Astrocyte (in vitro differentiated cells and primary cell): ENCODE results near the gene SLC38A4. TPM values are rescaled to one million over a fixed set of nuclear protein-coding genes. Genes with fewer than 3 reads are reported as not detected.

Experiments
- DNase-seq: peaks from one replicate; pipeline ENCODE4 v3.0.0-alpha.2; 2010; ENCODE audit warnings: low read depth
- FAIRE-seq: peaks from 2 replicates; lab custom pipeline; 2011; peaks lifted over from hg19 to GRCh38; lab: Jason Lieb, UNC
- H2AFZ ChIP-seq: 2 replicates; pipeline ENCODE4 v1.6.0; 2012; ENCODE audit warnings: low read depth, low read length, inconsistent platforms
- H3K27ac ChIP-seq: 2 replicates; pipeline ENCODE4 v1.5.1; 2011; ENCODE audit warnings: low read depth, low read length, inconsistent platforms
- H3K27me3 ChIP-seq: 2 replicates; pipeline ENCODE4 v1.6.0; 2011; ENCODE audit warnings: low read length, inconsistent platforms; ENCODE audit not compliant: insufficient read depth
- H3K36me3 ChIP-seq: 2 replicates; pipeline ENCODE4 v1.5.1; 2011; ENCODE audit warnings: low read length, inconsistent platforms; ENCODE audit not compliant: insufficient read depth
- H3K4me1 ChIP-seq: 2 replicates; pipeline ENCODE4 v1.5.1; 2011; ENCODE audit warnings: low read length, inconsistent platforms; ENCODE audit not compliant: insufficient read depth
- H3K4me2 ChIP-seq: 2 replicates; pipeline ENCODE4 v1.6.0; 2012; ENCODE audit warnings: low read length, inconsistent platforms
- H3K4me3 ChIP-seq: 2 replicates; pipeline ENCODE4 v1.5.1; 2011; ENCODE audit warnings: low read depth, mild to moderate bottlenecking, low read length, inconsistent platforms; ENCODE audit not compliant: insufficient read depth
- H3K79me2 ChIP-seq: 2 replicates; pipeline ENCODE4 v1.6.0; 2012; ENCODE audit warnings: mild to moderate bottlenecking, low read length, inconsistent platforms; ENCODE audit not compliant: insufficient read depth
- H3K9ac ChIP-seq: 2 replicates; pipeline ENCODE4 v1.6.0; 2012; ENCODE audit warnings: mild to moderate bottlenecking, low read length, inconsistent platforms
- H3K9me3 ChIP-seq: 2 replicates; pipeline ENCODE4 v1.5.1; 2012; ENCODE audit warnings: low read depth, mild to moderate bottlenecking, low read length, inconsistent platforms; ENCODE audit not compliant: insufficient read depth
- H4K20me1 ChIP-seq: 2 replicates; pipeline ENCODE4 v1.6.0; 2012; ENCODE audit warnings: low read length, inconsistent platforms; ENCODE audit not compliant: insufficient read depth
- H3K27ac Mint-ChIP-seq: one replicate; pipeline ENCODE4 v1.8.0; 2021; ENCODE audit warnings: mild to moderate bottlenecking, mixed read lengths; ENCODE audit not compliant: unreplicated experiment
- H3K27me3 Mint-ChIP-seq: one replicate; pipeline ENCODE4 v1.8.0; 2021; ENCODE audit warnings: low read depth, mixed read lengths; ENCODE audit not compliant: unreplicated experiment
- H3K36me3 Mint-ChIP-seq: one replicate; pipeline ENCODE4 v1.8.0; 2021; ENCODE audit warnings: low read depth, mixed read lengths; ENCODE audit not compliant: unreplicated experiment
- H3K4me1 Mint-ChIP-seq: one replicate; pipeline ENCODE4 v1.8.0; 2021; ENCODE audit warnings: low read depth, mixed read lengths; ENCODE audit not compliant: unreplicated experiment
- H3K4me3 Mint-ChIP-seq: one replicate; pipeline ENCODE4 v1.8.0; 2021; ENCODE audit warnings: mild to moderate bottlenecking, moderate library complexity, mixed read lengths; ENCODE audit not compliant: unreplicated experiment
- H3K9me3 Mint-ChIP-seq: one replicate; pipeline ENCODE4 v1.8.0; 2021; ENCODE audit warnings: mild to moderate bottlenecking, mixed read lengths; ENCODE audit not compliant: unreplicated experiment
- CTCF ChIP-seq: IDR thresholded peaks from 2 replicates; pipeline ENCODE4 v1.5.1; 2011; ENCODE audit warnings: low read depth, mild to moderate bottlenecking, inconsistent platforms, low read length, moderate library complexity; ENCODE audit not compliant: insufficient read depth
- EZH2 ChIP-seq: IDR thresholded peaks from 2 replicates; pipeline ENCODE4 v1.6.1; 2012; ENCODE audit warnings: mild to moderate bottlenecking, low read length, inconsistent platforms; ENCODE audit not compliant: insufficient read depth
- total RNA-seq: library from RNA; stranded (reverse); gene quantifications from 2 replicates; pipeline ENCODE4 v1.2.1, GENCODE V29; 2021

Gene SLC38A4
- total RNA-seq, 1 donor from 2014 or later, result 1.6 TPM

- Histone ChIP-seq H3K9ac (no peak overlapping the region), H3K27ac (no peak overlapping the region), H3K9me3 (no peaks in the 10 kb centered on the region), H4K20me1 (no peaks in the 10 kb centered on the region), H3K79me2 (no peaks in the 10 kb centered on the region), H3K4me3 (no peak overlapping the region), H3K36me3 (no peaks in the 10 kb centered on the region), H2AFZ (no peak overlapping the region), H3K4me2 (no peak overlapping the region), H3K27me3 (no peaks in the 10 kb centered on the region), H3K4me1 (no peaks in the 10 kb centered on the region)
- peaks cover 3% of the 10 kb centered on the region for H3K9me3 Mint-ChIP-seq
- H3K27me3 Mint-ChIP-seq, result peaks cover 5% of the 10 kb centered on the region
- DNase-seq, result no peak
- no peak overlapping the region for H3K4me3 Mint-ChIP-seq
- H3K27ac Mint-ChIP-seq, result no peak overlapping the region
- H3K36me3 Mint-ChIP-seq, result no peaks in the 10 kb centered on the region
- no peaks in the 10 kb centered on the region for H3K4me1 Mint-ChIP-seq
- peak; percentile 60 for FAIRE-seq
- TF ChIP-seq EZH2 (no peak), CTCF (no peak)
Measured at GRCh38 chr12:46839964-46840363, 14.2 kb upstream of the SLC38A4 start.

- Histone ChIP-seq H3K4me1 (no peaks in the 10 kb centered on the region), H3K27ac (no peak overlapping the region), H3K4me3 (no peak overlapping the region), H3K79me2 (no peaks in the 10 kb centered on the region), H3K36me3 (no peaks in the 10 kb centered on the region), H3K9me3 (no peaks in the 10 kb centered on the region), H3K9ac (no peak overlapping the region), H3K4me2 (no peak overlapping the region), H4K20me1 (no peaks in the 10 kb centered on the region), H3K27me3 (no peaks in the 10 kb centered on the region), H2AFZ (no peak overlapping the region)
- Mint-ChIP-seq H3K4me1 (no peaks in the 10 kb centered on the region), H3K27me3 (peaks cover 5% of the 10 kb centered on the region), H3K27ac (no peak overlapping the region), H3K9me3 (peaks cover 3% of the 10 kb centered on the region), H3K4me3 (no peak overlapping the region), H3K36me3 (no peaks in the 10 kb centered on the region)
- no peak for TF ChIP-seq EZH2
- no peak for TF ChIP-seq CTCF
- no peak for FAIRE-seq
- DNase-seq, result no peak
Measured at GRCh38 chr12:46839232-46839631, 13.4 kb upstream of the SLC38A4 start.

GRCh38 chr12:46835785-46836184, 10.0 kb upstream of the SLC38A4 start:
- Histone ChIP-seq H4K20me1 (no peaks in the 10 kb centered on the region), H3K9ac (no peak overlapping the region), H3K9me3 (no peaks in the 10 kb centered on the region), H3K4me1 (peaks cover 12% of the 10 kb centered on the region), H3K27me3 (peaks cover 25% of the 10 kb centered on the region), H3K79me2 (no peaks in the 10 kb centered on the region), H3K4me2 (no peak overlapping the region), H3K4me3 (no peak overlapping the region), H3K36me3 (no peaks in the 10 kb centered on the region), H3K27ac (no peak overlapping the region), H2AFZ (no peak overlapping the region)
- H3K27ac Mint-ChIP-seq, result no peak overlapping the region
- DNase-seq (no peak), FAIRE-seq (no peak)
- H3K4me3 Mint-ChIP-seq, result no peak overlapping the region
- no peaks in the 10 kb centered on the region for H3K9me3 Mint-ChIP-seq
- peaks cover 27% of the 10 kb centered on the region for H3K27me3 Mint-ChIP-seq
- peaks cover 1% of the 10 kb centered on the region for H3K36me3 Mint-ChIP-seq
- TF ChIP-seq CTCF (no peak), EZH2 (no peak)
- H3K4me1 Mint-ChIP-seq, result peaks cover 6% of the 10 kb centered on the region
